Superior temporal gyrus (tissue), 1 donor: ENCODE results near the gene ZNF407.

Source experiments
- DNase-seq: peaks from one replicate; pipeline ENCODE4 v3.0.0-alpha.2; 2016; ENCODE audit errors: extremely low spot score

The ZNF407 gene

DNA sequence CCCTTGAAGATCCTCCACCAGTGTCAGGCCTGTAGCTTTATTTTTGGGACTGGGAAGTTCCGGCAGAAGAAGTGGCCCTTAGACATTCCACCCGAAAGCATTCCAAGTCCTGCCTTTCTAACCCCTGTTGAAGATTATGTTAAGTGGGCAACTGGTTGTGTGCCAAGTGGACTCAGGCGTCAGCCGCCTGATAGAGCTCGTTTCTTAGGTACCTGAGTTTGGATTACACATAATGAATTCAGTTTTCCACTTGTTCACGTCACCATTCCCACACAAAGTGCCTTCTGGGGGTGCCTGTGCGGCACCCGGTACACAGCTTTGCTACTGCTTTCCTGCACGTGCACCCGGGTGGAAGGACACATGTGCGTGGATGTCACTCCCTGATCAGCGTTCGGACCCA lies 454.8 kb downstream of the ZNF407 start:
- no peak for DNase-seq

DNA sequence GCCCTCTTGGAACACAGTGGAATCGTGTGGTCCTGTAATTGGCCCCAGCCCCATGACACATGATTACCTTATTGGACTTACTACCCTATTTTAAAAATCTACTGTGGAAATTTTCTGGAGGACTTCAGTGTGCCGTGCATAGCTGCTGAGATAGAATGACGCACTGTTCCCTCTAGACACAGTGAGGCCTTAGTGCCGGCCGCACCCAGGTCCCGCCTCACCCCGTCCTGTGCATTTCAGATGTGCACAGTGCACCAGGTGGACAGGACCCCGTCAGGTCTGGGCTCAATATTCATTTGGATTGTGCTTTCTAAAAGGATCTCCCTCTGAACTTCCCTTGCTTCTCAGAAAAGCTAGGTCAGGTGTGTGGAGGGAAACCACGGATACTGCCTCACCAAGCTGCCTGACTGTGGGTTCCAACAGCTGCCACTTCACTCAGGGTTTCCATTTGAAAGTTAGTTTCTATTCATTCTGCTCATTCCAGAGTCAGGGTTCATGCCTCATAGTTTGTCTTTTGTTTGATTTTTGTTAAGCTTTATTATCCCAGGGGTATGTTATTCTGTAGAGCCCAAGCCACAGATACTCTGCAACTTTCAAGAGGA lies 455.5 kb downstream of the ZNF407 start:
- no peak for DNase-seq

DNA sequence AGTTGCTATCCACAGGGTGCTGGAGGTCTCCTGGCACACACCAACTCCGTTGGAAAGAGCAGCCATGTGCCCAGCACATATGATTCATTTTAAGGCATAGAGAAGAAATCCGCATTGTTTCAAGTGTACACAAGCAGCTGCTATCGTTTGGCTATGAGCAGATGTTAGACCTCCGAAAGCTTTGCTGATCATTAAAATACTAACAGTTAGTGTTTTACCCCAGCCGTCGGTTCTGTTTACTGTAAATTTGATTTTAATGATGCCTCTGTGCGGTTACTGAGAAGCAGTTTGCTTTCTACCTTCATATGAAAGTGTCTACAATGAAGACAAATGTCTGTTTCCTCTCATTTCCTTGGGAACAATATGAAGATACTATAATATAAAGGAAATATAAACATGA lies 456.4 kb downstream of the ZNF407 start:
- no peak for DNase-seq

DNA sequence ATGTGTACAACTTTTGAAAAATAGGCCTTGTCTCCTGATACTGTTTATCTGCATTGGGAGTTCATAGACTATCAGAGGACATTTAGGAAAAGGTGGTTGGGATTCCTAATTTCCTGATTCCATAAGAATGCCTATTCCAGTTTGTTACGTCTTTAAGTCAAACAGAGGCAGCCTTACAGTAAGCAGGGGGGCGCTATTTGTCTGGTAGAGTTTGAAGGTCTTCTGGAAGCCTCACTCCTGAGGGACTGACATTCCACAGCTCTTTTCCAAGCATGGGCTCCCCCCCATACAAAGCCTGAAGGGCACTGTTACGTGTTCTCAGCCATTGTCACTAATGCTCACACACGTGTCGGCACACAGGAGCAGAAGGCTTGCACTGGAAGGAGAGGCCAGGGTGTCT lies 456.9 kb downstream of the ZNF407 start:
- no peak for DNase-seq

DNA sequence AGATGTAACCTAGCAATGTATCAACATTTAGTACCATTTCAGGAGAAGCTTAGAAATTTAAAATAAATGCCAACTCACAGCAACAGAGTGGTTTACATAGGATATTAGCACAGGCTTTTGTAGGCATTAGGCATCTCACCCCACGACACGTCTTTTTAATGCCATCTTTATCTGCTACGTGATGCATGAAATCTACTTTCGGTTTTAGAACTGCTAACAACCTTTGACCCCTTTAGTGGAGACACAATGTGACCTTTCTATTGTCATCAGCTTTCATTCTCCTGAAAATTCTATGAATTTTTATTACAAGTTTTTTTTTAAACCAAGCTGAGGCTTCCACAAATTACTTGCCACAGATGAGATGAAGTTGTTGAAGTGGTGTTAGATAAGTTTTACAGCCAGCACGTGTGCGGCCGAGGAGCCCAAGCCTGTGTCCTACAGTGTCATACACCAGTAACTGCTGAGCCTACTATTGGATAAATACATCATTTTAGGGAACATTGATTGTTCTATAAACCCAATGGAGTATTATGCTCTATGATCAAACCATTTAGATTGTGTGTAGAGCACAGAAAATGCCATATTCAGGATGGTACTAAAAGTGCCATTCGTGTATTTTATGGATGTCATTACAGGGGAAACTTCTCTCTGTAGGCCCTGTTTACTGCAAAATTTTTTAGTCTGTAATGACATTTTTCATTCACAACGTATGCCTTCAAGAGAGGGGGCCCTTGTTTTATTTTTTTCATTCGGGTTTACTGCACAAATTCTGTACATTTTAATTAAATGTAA lies 459.7 kb downstream of the ZNF407 start:
- DNase-seq = no peak

DNA sequence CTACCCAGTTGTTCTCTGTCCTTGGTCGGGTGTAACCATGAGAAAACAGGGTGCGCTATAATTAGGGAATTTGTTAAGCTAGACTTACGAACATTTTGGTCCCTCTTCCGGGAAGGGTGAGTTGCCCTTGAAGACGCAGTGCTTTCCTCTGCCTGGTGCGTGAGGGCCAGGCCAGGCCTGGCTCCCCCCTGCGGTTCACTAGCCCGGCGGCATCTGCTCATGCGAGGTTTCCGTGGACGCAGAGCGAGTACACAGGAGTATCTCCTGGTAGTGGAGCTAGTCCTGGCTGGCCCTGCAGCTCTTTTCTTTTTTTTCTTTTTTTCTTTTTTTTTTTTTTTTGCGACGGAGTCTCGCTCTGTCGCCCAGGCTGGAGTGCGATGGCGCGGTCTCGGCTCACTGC lies 462.5 kb downstream of the ZNF407 start:
- no peak for DNase-seq

DNA sequence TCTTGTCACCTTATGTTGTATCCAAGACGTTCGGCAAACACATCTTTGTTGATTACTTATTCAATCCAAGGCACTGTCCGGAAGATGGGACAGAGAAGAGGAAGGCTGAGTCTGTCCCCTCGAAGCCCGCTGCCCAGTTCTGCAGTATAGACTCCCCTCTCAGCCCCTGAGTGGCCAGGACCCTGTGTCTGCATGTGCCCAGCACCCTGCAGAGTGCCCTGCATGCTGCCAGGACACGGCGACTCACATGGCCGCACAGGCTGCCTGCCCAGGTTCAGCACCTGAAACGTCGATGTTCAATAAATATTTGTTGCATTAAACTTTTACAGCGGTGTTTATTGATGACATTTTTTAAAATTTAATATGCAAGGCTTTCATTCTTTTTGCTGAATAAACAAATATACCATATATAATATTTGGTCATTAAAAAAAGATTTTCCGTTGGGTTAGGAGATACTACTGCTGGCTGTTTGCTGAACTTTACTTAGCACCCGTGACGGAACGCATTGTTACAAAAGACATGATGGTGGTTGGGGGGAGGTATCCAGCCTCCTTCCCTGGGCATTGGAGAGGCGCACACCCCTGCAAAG lies 464.7 kb downstream of the ZNF407 start:
- no peak for DNase-seq

DNA sequence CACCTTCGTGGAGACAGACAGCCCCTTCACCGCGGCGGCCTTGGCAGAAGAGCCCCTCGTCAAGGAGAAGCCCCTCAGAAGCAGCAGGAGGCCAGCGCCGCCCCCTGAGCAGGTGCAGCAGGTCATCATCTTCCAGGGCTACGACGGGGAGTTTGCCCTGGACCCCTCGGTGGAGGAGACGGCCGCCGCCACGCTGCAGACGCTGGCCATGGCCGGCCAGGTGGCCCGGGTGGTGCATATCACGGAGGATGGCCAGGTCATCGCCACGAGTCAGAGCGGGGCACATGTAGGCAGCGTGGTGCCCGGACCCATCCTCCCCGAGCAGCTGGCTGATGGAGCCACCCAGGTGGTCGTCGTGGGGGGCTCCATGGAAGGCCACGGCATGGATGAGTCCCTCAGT lies 465.5 kb downstream of the ZNF407 start:
- no peak for DNase-seq

DNA sequence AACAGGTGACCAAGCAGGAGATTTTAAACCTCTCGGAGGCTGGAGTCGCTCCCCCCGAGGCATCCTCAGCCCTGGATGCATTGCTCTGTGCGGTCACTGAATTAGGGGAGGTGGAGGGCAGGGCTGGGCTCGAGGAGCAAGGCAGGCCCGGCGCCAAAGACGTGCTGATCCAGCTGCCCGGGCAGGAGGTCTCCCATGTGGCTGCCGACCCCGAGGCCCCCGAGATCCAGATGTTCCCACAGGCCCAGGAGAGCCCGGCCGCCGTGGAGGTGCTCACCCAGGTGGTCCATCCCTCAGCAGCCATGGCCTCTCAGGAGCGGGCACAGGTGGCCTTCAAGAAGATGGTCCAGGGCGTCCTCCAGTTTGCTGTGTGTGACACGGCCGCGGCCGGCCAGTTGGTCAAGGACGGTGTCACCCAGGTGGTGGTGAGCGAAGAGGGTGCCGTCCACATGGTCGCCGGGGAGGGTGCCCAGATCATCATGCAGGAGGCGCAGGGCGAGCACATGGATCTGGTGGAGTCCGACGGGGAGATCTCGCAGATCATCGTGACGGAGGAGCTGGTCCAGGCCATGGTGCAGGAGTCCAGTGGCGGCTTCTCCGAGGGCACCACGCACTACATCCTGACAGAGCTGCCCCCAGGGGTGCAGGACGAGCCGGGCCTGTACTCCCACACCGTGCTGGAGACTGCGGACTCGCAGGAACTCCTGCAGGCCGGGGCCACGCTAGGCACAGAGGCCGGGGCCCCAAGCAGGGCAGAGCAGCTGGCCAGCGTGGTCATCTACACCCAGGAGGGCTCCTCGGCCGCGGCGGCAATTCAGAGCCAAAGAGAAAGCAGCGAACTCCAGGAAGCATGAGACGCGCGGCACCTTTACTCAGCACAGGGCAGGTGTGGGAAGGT lies 466.2 kb downstream of the ZNF407 start:
- DNase-seq = no peak

DNA sequence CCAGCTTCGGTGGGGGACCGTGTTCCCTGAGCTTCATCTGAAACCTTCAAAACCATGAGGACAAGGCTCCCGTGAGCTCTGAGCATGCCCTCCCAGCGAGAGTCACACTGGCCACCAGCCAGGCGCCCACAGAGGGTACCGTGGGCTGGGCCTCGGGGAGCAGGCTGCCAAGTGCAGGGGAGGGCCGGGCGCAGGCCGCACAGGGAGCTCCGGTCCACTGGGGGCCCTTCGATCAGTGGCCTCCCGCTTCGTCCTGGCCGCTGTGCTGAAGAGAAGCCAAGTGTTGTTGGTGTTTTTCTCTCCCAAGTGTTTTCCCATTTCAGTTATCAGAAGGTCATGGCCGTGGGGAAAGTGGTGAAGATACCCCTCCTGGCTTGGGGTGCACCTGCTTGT lies 466.8 kb downstream of the ZNF407 start:
- no peak for DNase-seq

DNA sequence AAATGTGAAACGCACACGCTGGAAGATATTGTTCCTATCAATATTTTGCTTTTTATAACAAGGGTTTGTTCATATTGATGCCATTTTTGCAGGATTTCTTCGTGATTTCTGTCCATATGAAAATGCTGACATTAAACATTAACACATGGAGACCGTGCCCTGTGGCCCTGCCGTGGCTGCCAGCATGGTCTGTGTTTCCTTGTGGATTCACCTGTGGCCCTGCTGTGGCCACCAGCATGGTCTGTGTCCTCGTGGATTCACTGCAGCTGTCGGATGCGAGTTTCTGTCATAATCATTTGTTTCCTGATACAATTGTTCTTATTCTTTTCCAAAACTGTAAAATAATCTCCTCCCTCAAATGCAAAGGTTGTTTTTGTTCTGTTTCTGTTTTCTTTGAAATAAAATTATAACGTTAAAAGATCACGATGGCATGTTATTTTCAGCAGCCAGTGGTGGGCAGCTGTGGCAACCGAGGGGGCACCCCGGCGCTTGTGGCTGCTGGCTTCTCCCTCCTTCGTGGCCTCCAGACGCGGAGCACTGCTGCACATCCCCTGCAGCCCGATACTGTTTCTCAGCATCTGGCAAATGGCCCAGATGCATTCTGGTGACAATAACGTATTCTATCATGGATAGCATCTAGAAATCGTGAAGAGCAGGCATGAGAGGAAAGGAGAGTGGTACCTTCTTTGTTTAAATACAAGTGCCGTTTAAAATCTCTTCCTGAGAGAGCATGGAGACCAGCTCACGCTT lies 467.8 kb downstream of the ZNF407 start:
- peak; percentile 49 for DNase-seq

DNA sequence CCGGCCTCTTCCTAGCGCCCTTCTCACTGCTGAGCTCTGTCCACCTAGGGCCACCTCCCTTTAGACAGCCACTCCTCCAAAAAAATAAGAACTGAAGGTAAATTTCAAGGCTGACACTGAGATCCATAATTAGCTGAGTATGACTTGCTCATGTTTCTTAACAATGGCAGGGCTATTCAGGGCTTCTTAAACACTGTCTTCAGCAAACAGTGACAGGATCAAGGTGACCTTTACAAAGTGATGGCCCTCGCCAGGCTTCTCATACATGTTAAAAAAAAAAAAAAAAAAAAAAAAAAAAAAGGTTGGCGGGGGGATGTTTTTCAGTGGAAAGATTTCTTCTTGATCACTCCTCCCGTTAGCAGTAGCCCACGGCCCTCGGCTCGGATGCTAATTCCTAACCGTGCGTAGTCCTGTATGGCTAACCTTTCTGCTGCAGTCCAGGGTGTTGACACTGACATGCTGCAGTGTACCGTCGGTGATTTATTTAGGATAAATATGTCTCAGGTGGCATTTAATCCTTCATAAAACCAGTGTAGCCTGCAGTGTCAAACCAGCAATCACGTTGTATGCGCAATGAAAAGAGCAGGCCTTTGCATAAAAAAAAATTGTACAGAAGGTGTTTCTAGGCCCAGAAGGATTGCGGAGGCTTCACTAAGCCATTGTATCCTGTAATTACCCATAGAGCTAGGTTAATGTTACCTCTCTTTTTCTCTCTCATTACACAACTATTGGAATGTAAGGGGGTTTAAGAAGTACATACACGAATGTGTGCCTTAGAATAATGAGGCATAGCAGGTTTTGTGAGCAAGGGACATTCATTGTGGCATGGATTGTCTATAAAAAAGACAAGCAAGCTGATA lies 468.6 kb downstream of the ZNF407 start:
- no peak for DNase-seq

DNA sequence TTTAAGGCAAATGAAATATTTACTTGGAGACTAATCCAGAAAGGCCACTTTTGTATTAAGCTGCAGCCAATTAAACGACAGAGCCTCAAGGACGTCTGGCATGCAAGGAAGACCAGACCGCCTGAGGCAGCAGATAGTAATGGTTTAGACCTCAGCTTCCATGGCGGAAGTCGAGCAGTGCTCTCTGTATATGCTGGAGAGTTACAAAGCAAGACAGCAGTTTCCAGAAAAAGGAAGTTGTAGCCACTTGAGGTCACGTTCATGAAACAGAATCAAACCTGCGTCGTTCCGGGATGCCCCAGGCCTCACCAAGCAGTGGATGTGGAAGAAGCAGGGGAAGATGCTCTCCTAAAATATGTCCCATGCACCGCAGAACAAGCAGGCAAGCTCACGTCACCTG lies 469.3 kb downstream of the ZNF407 start:
- DNase-seq = no peak

DNA sequence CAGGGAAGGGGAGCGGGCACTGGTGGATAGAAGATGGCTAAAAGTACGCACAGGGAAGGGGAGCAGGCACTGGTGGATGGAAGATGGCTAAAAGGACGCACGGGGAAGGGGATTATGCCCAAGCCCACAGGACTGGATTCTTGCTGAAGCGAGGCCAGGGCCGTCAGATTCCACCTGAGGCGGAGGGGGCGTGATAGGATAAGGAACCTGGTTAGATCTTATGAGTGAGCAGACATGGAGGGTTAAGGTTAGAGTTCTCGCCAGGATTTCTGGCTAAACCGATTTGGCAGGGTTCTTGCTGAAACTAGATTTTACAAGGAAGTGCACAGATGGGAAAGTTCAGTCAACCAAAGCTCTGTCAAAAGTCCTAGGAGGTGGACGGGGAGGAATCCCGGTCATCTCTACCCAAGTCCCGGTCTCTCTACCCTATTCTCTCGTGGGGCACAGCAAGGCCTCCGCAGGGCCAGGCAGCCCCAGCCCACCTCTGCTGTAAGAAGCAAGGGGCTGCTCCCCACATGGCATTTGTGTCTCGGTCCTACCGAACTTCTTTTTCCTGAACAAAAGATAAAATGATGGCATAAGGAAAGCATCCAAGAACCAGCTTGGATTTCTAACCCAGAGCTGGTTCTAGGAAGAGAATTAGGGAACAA lies 470.5 kb downstream of the ZNF407 start:
- DNase-seq = no peak

DNA sequence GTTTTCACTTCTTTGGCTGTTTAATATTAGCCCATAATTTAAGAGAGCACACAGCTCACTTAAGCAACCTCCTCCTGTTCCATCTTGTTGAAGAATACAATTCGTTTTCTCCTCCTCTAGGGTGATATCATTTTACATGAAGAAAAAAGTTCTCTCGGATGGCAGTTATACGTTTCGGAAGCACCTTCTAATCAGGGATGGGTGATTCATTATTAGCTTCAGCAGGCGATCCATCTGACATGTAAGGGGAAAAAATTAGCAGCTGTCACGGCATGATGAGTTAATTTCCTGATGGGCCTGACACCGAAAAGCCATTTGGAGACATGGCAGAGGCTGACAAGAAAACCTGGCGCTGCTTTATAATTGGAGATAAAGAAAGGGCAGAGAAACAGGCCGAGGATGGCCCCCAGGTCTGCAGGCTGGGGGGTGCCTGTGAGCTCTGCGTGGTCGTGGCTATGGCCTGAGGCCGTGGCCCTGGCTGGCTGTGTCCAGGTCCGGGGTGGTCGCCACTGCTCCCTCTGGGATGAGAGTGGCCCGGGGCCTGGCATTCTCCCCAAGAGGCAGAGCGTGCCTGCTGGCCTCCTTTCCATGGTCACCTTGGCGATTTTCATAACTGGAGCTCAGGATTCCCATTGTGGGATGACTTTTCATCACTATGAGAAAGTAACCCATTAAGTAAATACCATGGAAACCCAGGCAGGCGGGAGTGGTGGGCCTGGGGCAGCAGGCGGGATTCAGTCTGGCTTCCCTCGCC lies 471.2 kb downstream of the ZNF407 start:
- DNase-seq = no peak

DNA sequence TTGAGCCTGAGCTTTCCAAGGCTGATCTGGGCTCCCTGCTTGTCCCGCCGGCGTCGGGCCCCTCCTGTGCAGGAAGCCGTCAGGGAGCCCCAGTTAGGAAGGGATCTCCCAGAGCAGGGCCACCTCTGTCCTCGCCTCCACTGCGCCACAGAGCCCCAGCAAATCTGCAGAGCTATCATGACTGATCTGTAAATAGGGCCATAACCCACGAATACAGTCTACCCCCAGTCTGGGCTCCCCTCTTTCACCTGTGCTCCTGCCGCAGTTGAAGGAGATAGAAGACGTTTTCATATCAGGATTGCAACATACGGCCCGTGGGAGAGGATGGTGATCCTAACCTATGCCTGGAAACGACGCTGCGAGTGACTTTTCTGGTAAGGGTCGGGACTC lies 472.6 kb downstream of the ZNF407 start:
- no peak for DNase-seq

DNA sequence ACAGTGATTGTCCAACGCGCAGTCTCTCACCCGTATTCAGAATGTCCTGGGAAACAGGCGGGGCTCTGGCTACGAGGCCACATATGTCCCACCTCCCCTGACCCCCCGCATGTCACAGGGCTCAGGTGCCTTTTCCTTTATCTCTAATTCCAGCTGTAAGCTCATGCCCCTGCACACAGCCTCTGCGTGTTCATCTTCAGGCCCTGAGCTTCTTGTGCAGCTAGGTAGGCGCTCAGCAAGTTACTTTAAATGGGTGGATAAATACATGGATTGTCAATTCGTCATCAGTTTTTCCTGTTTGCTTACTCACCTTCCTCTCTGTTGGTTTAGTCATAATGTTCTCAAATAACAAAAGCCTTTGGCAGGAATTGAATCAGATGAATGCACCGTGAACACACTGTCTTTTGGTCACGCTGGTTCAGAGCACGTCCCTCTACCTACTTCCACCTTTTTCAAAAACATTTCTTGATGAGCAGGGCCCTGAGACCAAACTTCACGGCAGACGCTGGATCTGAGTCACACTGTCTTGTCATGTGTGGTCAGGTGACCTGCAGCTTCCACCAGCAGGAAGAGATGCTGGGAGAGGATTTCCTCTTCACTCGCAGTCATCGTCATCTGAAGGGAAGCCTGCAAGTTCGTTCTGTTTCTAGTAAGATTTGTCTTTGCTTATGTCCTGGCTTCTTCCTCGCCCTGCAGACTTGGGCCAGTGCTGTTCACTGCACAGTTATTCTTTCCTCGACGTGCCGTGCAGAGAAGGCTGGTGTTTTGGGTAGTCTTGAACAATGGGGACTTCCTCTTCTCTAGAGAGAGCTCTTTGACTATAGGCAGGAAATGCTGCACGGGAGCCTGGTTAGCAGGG lies 473.2 kb downstream of the ZNF407 start:
- no peak for DNase-seq

DNA sequence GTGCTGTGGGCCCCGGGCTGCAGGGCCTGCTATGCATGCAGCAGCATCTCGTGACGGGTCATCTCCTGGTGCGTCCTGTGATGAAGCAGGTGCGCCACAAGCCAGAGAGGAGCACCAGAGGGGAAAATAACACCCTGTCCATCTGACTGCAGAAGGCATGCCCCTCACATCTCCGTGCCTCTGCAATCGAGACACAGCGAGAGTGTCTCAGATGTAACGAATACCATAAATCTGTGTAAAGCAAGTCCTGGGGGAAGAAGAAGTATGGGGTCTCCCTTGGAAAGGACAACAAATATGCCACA lies 473.8 kb downstream of the ZNF407 start:
- no peak for DNase-seq
